LNCaP clone FGC (cell line): Measurements from ENCODE around the gene L1CAM.

ENCODE experiments used
- DNase-seq: peaks from one replicate; pipeline ENCODE4 v3.0.0-alpha.2; 2011; ENCODE audit warnings: low read depth
- H3K4me3 ChIP-seq: 2 replicates; pipeline ENCODE4 v1.5.1; 2011; ENCODE audit warnings: mild to moderate bottlenecking, low read depth, low read length, control low read depth
- CTCF ChIP-seq: IDR thresholded peaks from 2 replicates; pipeline ENCODE4 v1.5.1; 2012; ENCODE audit warnings: mild to moderate bottlenecking; ENCODE audit not compliant: control insufficient read depth, insufficient read depth; ENCODE audit errors: extremely low read depth

L1CAM gene

GRCh38 chrX:153862369-153863250, 23.4 kb downstream of the L1CAM start:
- H3K4me3 ChIP-seq, result no peak overlapping the region
- no peak for DNase-seq
- no peak for TF ChIP-seq CTCF

- DNase-seq, result no peak
- H3K4me3 ChIP-seq, result no peak overlapping the region
- TF ChIP-seq CTCF, result no peak
These were observed 24.2 kb downstream of the L1CAM start for GRCh38 chrX:153861733-153862310.

GRCh38 chrX:153861151-153861550, 24.8 kb downstream of the L1CAM start:
- H3K4me3 ChIP-seq, result no peak overlapping the region
- no peak for TF ChIP-seq CTCF
- DNase-seq, result no peak

GRCh38 chrX:153857348-153857903, 28.5 kb downstream of the L1CAM start:
- no peak for TF ChIP-seq CTCF
- no peak overlapping the region for H3K4me3 ChIP-seq
- no peak for DNase-seq

GRCh38 chrX:153854702-153855101, 31.3 kb downstream of the L1CAM start:
- DNase-seq, result no peak

GRCh38 chrX:153853902-153854267, 32.1 kb downstream of the L1CAM start:
- no peak for TF ChIP-seq CTCF
- DNase-seq, result no peak

More at GRCh38 chrX:153854702-153855101, 31.3 kb downstream of the L1CAM start:
- no peak overlapping the region for H3K4me3 ChIP-seq
- TF ChIP-seq CTCF, result no peak

More at GRCh38 chrX:153853902-153854267, 32.1 kb downstream of the L1CAM start:
- H3K4me3 ChIP-seq, result no peak overlapping the region
